ENCODE measurements around the gene STX8. TPM values are rescaled to one million over a fixed set of nuclear protein-coding genes. Genes with fewer than 3 reads are reported as not detected.

Gene STX8
- total RNA-seq, 1 experiment from 2014 or later: 49.0 TPM

DNA sequence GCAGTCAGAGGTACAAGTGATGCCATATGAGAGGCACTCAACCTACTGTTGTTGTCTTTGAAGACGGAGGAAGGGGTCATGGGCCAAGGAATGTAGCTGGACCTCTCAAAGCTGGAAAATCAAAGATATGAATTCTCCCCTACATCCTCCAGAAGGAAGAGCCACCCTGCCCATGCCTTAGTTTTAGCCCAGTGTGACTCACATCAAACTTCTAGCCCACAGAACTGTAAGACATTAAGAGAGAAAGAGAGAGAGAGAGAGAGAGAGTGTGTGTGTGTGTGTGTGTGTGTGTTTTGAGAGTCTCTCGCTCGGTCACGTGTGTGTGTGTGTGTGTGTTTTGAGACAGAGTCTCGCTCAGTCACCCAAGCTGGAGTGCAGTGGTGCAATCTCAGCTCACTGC is 87.1 kb downstream of the STX8 start:
- TF ChIP-seq, protein P1, sequence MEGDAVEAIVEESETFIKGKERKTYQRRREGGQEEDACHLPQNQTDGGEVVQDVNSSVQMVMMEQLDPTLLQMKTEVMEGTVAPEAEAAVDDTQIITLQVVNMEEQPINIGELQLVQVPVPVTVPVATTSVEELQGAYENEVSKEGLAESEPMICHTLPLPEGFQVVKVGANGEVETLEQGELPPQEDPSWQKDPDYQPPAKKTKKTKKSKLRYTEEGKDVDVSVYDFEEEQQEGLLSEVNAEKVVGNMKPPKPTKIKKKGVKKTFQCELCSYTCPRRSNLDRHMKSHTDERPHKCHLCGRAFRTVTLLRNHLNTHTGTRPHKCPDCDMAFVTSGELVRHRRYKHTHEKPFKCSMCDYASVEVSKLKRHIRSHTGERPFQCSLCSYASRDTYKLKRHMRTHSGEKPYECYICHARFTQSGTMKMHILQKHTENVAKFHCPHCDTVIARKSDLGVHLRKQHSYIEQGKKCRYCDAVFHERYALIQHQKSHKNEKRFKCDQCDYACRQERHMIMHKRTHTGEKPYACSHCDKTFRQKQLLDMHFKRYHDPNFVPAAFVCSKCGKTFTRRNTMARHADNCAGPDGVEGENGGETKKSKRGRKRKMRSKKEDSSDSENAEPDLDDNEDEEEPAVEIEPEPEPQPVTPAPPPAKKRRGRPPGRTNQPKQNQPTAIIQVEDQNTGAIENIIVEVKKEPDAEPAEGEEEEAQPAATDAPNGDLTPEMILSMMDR (IDR thresholded peaks at IDR 0.05; ENCODE audit: unreplicated experiment): no peak
- CTCF ChIA-PET: interaction anchor here (0.6 to 0.8 kb wide), 2 partner anchors 90 to 166 kb away, joined by 4 to 7 read pairs; no protein-coding TSS in a partner anchor
- H3K4me1 Mint-ChIP-seq (ENCODE audit: insufficient read depth, unreplicated experiment): no peaks in the 10 kb centered on the region
- no TSS peak for BruUV-seq (replicated peaks)
- no peaks in the 10 kb centered on the region for H3K9me3 Mint-ChIP-seq (ENCODE audit: unreplicated experiment)
- H3K36me3 Mint-ChIP-seq (ENCODE audit: insufficient read depth, unreplicated experiment): peaks cover 6% of the 10 kb centered on the region
- H3K27me3 Mint-ChIP-seq (ENCODE audit: insufficient read depth, unreplicated experiment): no peaks in the 10 kb centered on the region
- intact Hi-C loops (cut with micrococcal nuclease): no loop called here
- no peak for DNase-seq (ENCODE audit: unreplicated experiment)
- H3K4me3 Mint-ChIP-seq (ENCODE audit: unreplicated experiment): no peak overlapping the region
- no peak overlapping the region for H3K27ac Mint-ChIP-seq (ENCODE audit: low read depth, unreplicated experiment)
- POLR2A ChIA-PET: no interaction called here

DNA sequence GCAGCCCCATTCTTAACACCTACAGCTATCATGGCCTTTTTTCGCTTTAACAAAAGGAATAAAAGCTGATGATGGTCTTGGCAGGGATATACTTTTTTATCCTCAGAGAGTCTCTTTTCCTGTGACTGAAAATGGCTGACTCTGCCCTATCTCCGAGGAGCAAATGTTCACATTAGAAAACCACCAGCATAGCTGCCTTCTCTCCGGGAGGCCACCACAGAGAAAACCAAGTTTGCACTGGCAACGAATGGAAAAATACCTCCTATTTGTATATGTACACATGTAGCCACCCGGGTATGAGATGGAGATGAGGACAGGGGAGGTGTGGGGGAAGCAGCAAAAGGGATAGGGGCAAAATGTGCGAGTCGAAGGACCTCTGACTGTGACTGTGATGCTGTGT is 88.2 kb downstream of the STX8 start:
- no peak overlapping the region for H3K27ac Mint-ChIP-seq (ENCODE audit: low read depth, unreplicated experiment)
- TF ChIP-seq, protein P1 (IDR thresholded peaks at IDR 0.05; ENCODE audit: unreplicated experiment): no peak
- DNase-seq (ENCODE audit: unreplicated experiment): no peak
- CTCF ChIA-PET: interaction anchor here (0.6 kb wide), 1 partner anchor 256 kb away, joined by 3 read pairs; no protein-coding TSS in a partner anchor
- no peaks in the 10 kb centered on the region for H3K4me1 Mint-ChIP-seq (ENCODE audit: insufficient read depth, unreplicated experiment)
- intact Hi-C loops (cut with micrococcal nuclease): no loop called here
- H3K4me3 Mint-ChIP-seq (ENCODE audit: unreplicated experiment): no peak overlapping the region
- no peaks in the 10 kb centered on the region for H3K27me3 Mint-ChIP-seq (ENCODE audit: insufficient read depth, unreplicated experiment)
- POLR2A ChIA-PET: no interaction called here
- no peaks in the 10 kb centered on the region for H3K9me3 Mint-ChIP-seq (ENCODE audit: unreplicated experiment)
- H3K36me3 Mint-ChIP-seq (ENCODE audit: insufficient read depth, unreplicated experiment): peaks cover 11% of the 10 kb centered on the region
- no TSS peak for BruUV-seq (replicated peaks)

DNA sequence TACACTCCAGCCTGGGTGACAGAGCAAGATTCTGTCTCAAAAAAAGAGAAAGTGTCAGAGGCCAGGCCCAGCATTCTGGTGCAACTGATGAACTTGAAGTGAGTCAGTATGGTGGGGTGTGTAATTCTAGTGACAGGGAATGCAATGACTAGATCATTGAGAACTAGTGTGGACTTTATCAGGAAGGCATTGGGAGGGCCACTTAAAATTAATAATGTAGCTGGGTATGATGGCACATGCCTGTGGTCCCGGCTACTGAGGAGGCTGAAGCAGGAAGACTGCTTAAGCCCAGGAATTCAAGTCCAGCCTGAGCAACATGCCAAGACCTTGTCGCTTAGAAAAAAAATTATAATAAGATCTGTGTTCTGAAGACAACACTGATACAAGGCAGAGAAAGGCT is 90.8 kb downstream of the STX8 start:
- ChIA-PET CTCF (interaction anchor here (0.7 to 1.0 kb wide), 2 partner anchors 10 to 15 kb away, joined by 3 read pairs; no protein-coding TSS in a partner anchor), POLR2A (no interaction called here)
- no TSS peak for BruUV-seq (replicated peaks)
- H3K27me3 Mint-ChIP-seq (ENCODE audit: insufficient read depth, unreplicated experiment): no peaks in the 10 kb centered on the region
- DNase-seq (ENCODE audit: unreplicated experiment): no peak
- intact Hi-C loops (cut with micrococcal nuclease): no loop called here
- H3K9me3 Mint-ChIP-seq (ENCODE audit: unreplicated experiment): no peaks in the 10 kb centered on the region
- H3K4me3 Mint-ChIP-seq (ENCODE audit: unreplicated experiment): no peak overlapping the region
- H3K36me3 Mint-ChIP-seq (ENCODE audit: insufficient read depth, unreplicated experiment): peaks cover 10% of the 10 kb centered on the region
- H3K4me1 Mint-ChIP-seq (ENCODE audit: insufficient read depth, unreplicated experiment): no peaks in the 10 kb centered on the region
- TF ChIP-seq, protein P1 (IDR thresholded peaks at IDR 0.05; ENCODE audit: unreplicated experiment): no peak
- H3K27ac Mint-ChIP-seq (ENCODE audit: low read depth, unreplicated experiment): no peak overlapping the region

DNA sequence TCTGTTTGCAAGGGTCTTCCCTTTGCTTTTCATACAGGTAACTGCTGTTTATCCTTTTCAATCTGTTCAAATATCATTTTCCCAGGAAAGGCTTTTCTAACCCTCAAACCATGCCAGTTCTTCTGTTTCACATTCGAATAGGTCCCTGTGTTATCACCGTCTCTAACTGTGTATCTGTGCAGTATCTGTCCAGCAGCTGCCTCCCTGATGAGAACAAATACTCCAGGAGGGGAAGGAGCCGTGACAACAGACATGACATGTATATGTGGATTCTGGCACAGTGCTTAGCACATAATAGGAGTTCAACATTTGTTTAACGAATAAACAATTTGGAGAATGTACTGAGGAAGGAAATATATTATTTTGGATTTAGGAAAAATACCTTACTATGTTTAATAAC is 95.7 kb downstream of the STX8 start:
- POLR2A ChIA-PET: no interaction called here
- intact Hi-C loops (cut with micrococcal nuclease): no loop called here
- H3K27me3 Mint-ChIP-seq (ENCODE audit: insufficient read depth, unreplicated experiment): no peaks in the 10 kb centered on the region
- no peak overlapping the region for H3K4me3 Mint-ChIP-seq (ENCODE audit: unreplicated experiment)
- BruUV-seq (replicated peaks): no TSS peak
- H3K36me3 Mint-ChIP-seq (ENCODE audit: insufficient read depth, unreplicated experiment): peaks cover 13% of the 10 kb centered on the region
- H3K4me1 Mint-ChIP-seq (ENCODE audit: insufficient read depth, unreplicated experiment): no peaks in the 10 kb centered on the region
- H3K9me3 Mint-ChIP-seq (ENCODE audit: unreplicated experiment): no peaks in the 10 kb centered on the region
- no peak for DNase-seq (ENCODE audit: unreplicated experiment)
- no peak overlapping the region for H3K27ac Mint-ChIP-seq (ENCODE audit: low read depth, unreplicated experiment)
- CTCF ChIA-PET: no interaction called here
- TF ChIP-seq, protein P1 (IDR thresholded peaks at IDR 0.05; ENCODE audit: unreplicated experiment): no peak

Data from MCF 10A (cell line).